ENCODE measurements around the gene CA6. TPM values are rescaled to one million over a fixed set of nuclear protein-coding genes. Genes with fewer than 3 reads are reported as not detected.

The CA6 gene
- total and polyA plus RNA-seq, 12 donors = 0.17 TPM; not detected in 11

DNA sequence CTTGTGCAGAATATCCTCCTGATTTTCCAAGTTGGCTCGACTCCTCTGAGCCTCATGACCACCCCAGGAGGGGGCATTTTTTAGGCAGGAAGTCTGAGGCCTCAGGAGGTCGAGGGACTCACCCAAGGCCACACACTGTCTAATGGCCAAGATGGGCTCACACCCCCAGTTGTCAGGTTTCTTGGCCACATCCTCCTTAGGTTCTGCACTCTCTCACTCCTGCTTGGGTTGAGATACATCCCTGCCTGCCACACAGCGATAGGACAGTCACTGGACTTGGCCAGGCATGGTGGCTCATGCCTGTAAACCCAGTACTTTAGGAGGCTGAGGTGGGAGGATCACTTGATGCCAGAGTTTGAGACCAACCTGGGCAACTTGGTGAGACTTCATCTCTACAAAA lies 4.6 kb downstream of the CA6 start:
- no peaks in the 10 kb centered on the region for H3K4me1 ChIP-seq (replicated peaks in 1 of 2)
- no peaks in the 10 kb centered on the region for H3K27me3 ChIP-seq
- H3K36me3 ChIP-seq (replicated peaks in 1 of 2) = no peaks in the 10 kb centered on the region
- no peaks in the 10 kb centered on the region for H3K9me3 ChIP-seq (replicated peaks in 1 of 3)
- DNase-seq = no peak
- H3K27ac ChIP-seq = no peak overlapping the region
- intact Hi-C loops (cut with DNase I) = no loop called here
- 58 to 72% (median 59%) methylated on average over 2 to 3 of the region's 3 CpGs; no CpG with 5 or more reads in 1 of the 4 donors for WGBS, 4 donors
- TF ChIP-seq POLR2A (IDR thresholded peaks at IDR 0.05) = no peak
- TF ChIP-seq, protein P1, sequence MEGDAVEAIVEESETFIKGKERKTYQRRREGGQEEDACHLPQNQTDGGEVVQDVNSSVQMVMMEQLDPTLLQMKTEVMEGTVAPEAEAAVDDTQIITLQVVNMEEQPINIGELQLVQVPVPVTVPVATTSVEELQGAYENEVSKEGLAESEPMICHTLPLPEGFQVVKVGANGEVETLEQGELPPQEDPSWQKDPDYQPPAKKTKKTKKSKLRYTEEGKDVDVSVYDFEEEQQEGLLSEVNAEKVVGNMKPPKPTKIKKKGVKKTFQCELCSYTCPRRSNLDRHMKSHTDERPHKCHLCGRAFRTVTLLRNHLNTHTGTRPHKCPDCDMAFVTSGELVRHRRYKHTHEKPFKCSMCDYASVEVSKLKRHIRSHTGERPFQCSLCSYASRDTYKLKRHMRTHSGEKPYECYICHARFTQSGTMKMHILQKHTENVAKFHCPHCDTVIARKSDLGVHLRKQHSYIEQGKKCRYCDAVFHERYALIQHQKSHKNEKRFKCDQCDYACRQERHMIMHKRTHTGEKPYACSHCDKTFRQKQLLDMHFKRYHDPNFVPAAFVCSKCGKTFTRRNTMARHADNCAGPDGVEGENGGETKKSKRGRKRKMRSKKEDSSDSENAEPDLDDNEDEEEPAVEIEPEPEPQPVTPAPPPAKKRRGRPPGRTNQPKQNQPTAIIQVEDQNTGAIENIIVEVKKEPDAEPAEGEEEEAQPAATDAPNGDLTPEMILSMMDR (IDR thresholded peaks at IDR 0.05) = no peak
- H3K4me3 ChIP-seq = no peak overlapping the region

DNA sequence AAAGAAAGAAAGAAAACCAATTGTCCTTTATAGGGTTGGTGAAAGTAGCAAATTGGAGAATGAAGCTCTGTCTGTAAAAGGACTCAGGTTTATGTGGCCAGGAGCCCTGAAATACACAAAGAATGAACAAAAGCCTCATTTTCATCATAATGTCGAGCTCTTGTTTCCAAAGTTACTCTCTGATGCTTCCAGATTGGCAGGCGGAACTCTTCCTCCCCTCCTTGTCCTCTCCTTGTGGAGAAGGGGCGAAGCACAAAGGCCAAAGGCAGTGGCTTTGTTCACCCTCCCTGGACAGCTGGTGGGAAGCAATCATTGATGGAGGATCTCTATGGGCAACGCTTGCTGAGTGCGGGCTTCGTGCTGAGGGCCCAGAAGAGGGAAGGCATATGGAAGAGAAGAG lies 5.6 kb downstream of the CA6 start:
- no peak overlapping the region for H3K4me3 ChIP-seq
- intact Hi-C loops (cut with DNase I) = no loop called here
- H3K27ac ChIP-seq = no peak overlapping the region
- H3K4me1 ChIP-seq (replicated peaks in 1 of 2) = no peaks in the 10 kb centered on the region
- no peak for DNase-seq
- no peak for TF ChIP-seq POLR2A (IDR thresholded peaks at IDR 0.05)
- TF ChIP-seq, protein P1 (IDR thresholded peaks at IDR 0.05) = no peak
- H3K9me3 ChIP-seq (replicated peaks in 1 of 3) = no peaks in the 10 kb centered on the region
- H3K36me3 ChIP-seq (replicated peaks in 1 of 2) = no peaks in the 10 kb centered on the region
- no peaks in the 10 kb centered on the region for H3K27me3 ChIP-seq
- WGBS, 4 donors = 70 to 92% (median 88%) methylated on average over 6 of the region's 6 CpGs

DNA sequence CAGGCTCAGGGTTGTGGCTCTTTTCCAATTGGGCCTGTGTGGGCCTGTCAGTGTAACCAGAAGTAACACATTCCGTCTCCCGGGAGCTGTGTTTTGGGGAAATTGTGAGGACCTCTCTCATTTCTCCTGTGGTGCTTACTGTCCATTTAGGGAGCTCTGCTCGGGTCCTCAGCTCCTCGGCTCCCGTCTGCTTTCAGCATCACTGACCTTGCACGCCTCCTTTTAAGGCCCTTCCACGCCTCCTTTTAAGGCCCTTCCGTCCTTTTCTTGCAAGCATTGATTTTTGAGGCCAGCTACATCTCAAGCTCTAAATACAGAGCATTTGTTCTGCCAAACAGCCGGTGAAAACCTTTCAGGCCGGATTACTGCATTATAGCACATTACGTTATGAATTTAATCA lies 9.7 kb downstream of the CA6 start:
- Histone ChIP-seq H3K27me3 (no peaks in the 10 kb centered on the region), H3K36me3 (replicated peaks in 1 of 2) (no peaks in the 10 kb centered on the region), H3K9me3 (replicated peaks in 1 of 3) (no peaks in the 10 kb centered on the region), H3K27ac (no peak overlapping the region), H3K4me1 (replicated peaks in 1 of 2) (no peaks in the 10 kb centered on the region), H3K4me3 (no peak overlapping the region)
- intact Hi-C loops (cut with DNase I) = no loop called here
- WGBS, 4 donors = 84 to 92% (median 87%) methylated on average over 11 of the region's 11 CpGs
- TF ChIP-seq, protein P1 (IDR thresholded peaks at IDR 0.05) = no peak
- TF ChIP-seq POLR2A (IDR thresholded peaks at IDR 0.05) = no peak
- DNase-seq = no peak

DNA sequence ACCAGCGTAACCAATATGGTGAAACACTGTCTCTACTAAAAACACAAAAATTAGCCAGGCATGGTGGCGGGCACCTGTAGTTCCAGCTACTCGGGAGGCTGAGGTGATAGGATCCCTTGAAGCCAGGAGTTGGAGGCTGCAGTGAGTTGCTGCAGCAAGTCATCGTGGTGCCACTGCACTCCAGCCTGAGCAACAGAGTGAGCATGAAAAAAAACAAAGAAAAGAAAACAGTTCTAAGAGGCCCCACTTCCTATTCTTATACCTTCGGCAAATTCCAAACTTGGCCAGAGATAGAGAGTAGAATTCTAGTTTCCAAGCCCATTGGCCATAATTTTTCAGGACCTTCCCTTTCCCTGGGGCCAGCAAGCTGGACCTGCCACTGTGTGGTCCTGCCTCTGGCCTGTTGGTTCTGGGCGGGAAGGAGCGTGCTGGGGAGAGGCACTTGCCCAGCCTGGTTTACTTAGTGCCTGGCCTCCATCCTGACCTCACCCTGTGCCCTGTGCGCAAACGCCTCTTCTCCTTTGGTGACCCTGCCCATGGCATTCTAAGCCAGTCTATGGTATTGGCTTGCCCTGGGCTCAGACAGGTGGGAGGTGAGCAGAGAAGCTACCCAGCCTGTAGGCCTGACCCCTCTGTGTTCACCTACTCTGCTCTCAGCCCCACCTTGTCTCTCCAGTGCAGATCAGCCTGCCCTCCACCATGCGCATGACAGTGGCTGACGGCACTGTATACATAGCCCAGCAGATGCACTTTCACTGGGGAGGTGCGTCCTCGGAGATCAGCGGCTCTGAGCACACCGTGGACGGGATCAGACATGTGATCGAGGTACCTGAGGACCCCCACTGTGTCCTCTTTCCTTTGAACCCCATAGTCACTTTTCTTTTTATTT lies 11.0 kb downstream of the CA6 start:
- 77 to 88% (median 85%) methylated on average over 16 to 17 of the region's 17 CpGs for WGBS, 4 donors
- intact Hi-C loops (cut with DNase I) = no loop called here
- no peak for DNase-seq

More for the DNA sequence above, 11.0 kb downstream of the CA6 start:
- TF ChIP-seq, protein P1 (IDR thresholded peaks at IDR 0.05) = no peak
- TF ChIP-seq POLR2A (IDR thresholded peaks at IDR 0.05) = no peak
- no peaks in the 10 kb centered on the region for H3K27me3 ChIP-seq
- no peaks in the 10 kb centered on the region for H3K36me3 ChIP-seq (replicated peaks in 1 of 2)
- no peaks in the 10 kb centered on the region for H3K9me3 ChIP-seq (replicated peaks in 1 of 3)
- H3K4me1 ChIP-seq (replicated peaks in 1 of 2) = no peaks in the 10 kb centered on the region
- no peak overlapping the region for H3K4me3 ChIP-seq
- H3K27ac ChIP-seq = no peak overlapping the region
